Neuronal stem cell (in vitro differentiated cells): ENCODE measurements around the gene RNF180.
A peak's percentile ranks its signal among the peaks of the same experiment; 100 is the strongest.
"Not testable (repeated sequence)": the region's sequence is repeated elsewhere in the genome, so short reads cannot be mapped to it uniquely, and the experiment has no call there.

Experiments used
- DNase-seq: peaks from one replicate; pipeline ENCODE4 v3.0.0-alpha.2; 2013; ENCODE audit warnings: low spot score
- H2AFZ ChIP-seq: one replicate; pipeline ENCODE4 v1.6.1; 2013; ENCODE audit warnings: mild to moderate bottlenecking, low read length, inconsistent platforms
- H2AK5ac ChIP-seq: 2 replicates; pipeline ENCODE4 v1.6.1; 2013; ENCODE audit warnings: low read depth, mild to moderate bottlenecking, inconsistent platforms, low read length, moderate library complexity, mixed read lengths
- H2BK120ac ChIP-seq: 2 replicates; pipeline ENCODE4 v1.6.1; 2013; ENCODE audit warnings: low read depth, mild to moderate bottlenecking, inconsistent platforms, low read length, moderate library complexity, mixed read lengths
- H2BK12ac ChIP-seq: one replicate; pipeline ENCODE4 v1.6.1; 2013; ENCODE audit warnings: low read length, inconsistent platforms
- H2BK15ac ChIP-seq: 2 replicates; pipeline ENCODE4 v1.6.1; 2013; ENCODE audit warnings: mild to moderate bottlenecking, low read length, inconsistent platforms, mixed read lengths
- H2BK5ac ChIP-seq: one replicate; pipeline ENCODE4 v1.6.1; 2013; ENCODE audit warnings: inconsistent platforms, mild to moderate bottlenecking, low read length, moderate library complexity
- H3K14ac ChIP-seq: one replicate; pipeline ENCODE4 v1.6.1; 2013; ENCODE audit warnings: low read length, inconsistent platforms
- H3K18ac ChIP-seq: 2 replicates; pipeline ENCODE4 v1.6.1; 2013; ENCODE audit warnings: low read length, inconsistent platforms
- H3K23ac ChIP-seq: 2 replicates; pipeline ENCODE4 v1.6.1; 2013; ENCODE audit warnings: low read depth, mild to moderate bottlenecking, mixed read lengths, low read length, inconsistent platforms; ENCODE audit not compliant: poor library complexity
- H3K27ac ChIP-seq: replicated peaks from 3 replicates; pipeline ENCODE4 v1.5.1; 2013; ENCODE audit warnings: low read length, inconsistent platforms
- H3K27me3 ChIP-seq, 3 experiments: 2 replicates each; pipeline ENCODE4 v1.6.1; 2013; ENCODE audit warnings: low read length in 3 of 3, mild to moderate bottlenecking in 2 of 3, inconsistent platforms in 1 of 3, low read depth in 1 of 3, mixed read lengths in 1 of 3, moderate library complexity in 1 of 3; ENCODE audit not compliant: control insufficient read depth in 3 of 3, insufficient read depth in 3 of 3
- H3K36me3 ChIP-seq, 2 donors: replicated peaks in 1 of 2; 2 replicates each; pipeline ENCODE4 v1.6.1; 2013; ENCODE audit warnings: low read length in 2 of 2; ENCODE audit not compliant: control insufficient read depth in 2 of 2, insufficient read depth in 2 of 2
- H3K4ac ChIP-seq: 2 replicates; pipeline ENCODE4 v1.6.1; 2013; ENCODE audit warnings: inconsistent platforms, mild to moderate bottlenecking, low read length, moderate library complexity
- H3K4me1 ChIP-seq, 2 donors: 1 replicate in 1 of 2; 2 replicates in 1 of 2; pipeline ENCODE4 v1.6.1; 2013; ENCODE audit warnings: low read length in 2 of 2, low read depth in 1 of 2; ENCODE audit not compliant: control insufficient read depth in 2 of 2, insufficient read depth in 1 of 2
- H3K4me2 ChIP-seq: one replicate; pipeline ENCODE4 v1.6.1; 2013; ENCODE audit warnings: mild to moderate bottlenecking, low read length, inconsistent platforms; ENCODE audit not compliant: insufficient read depth, poor library complexity, severe bottlenecking
- H3K4me3 ChIP-seq, 2 donors: 2 replicates each; pipeline ENCODE4 v1.5.1; 2013; ENCODE audit warnings: low read length in 2 of 2, mild to moderate bottlenecking in 2 of 2, inconsistent platforms in 1 of 2, moderate library complexity in 1 of 2
- H3K79me1 ChIP-seq: one replicate; pipeline ENCODE4 v1.6.1; 2013; ENCODE audit warnings: low read depth, mild to moderate bottlenecking, inconsistent platforms, low read length, moderate library complexity
- H3K9ac ChIP-seq: one replicate; pipeline ENCODE4 v1.6.1; 2013; ENCODE audit warnings: mild to moderate bottlenecking, low read depth, low read length, inconsistent platforms; ENCODE audit not compliant: poor library complexity
- H3K9me3 ChIP-seq, 2 donors: replicated peaks in 1 of 2; 2 replicates each; pipeline versions ENCODE3 to v1.6.1; 2013; ENCODE audit warnings: low read length in 2 of 2, mild to moderate bottlenecking in 2 of 2, inconsistent platforms in 1 of 2, low read depth in 1 of 2, mixed read lengths in 1 of 2, moderate library complexity in 1 of 2; ENCODE audit not compliant: control insufficient read depth in 2 of 2, insufficient read depth in 1 of 2
- H4K8ac ChIP-seq: one replicate; pipeline ENCODE4 v1.6.1; 2013; ENCODE audit warnings: low read depth, mild to moderate bottlenecking, inconsistent platforms, low read length, moderate library complexity
- H4K91ac ChIP-seq: one replicate; pipeline ENCODE4 v1.6.1; 2013; ENCODE audit warnings: low read length, low read depth, mild to moderate bottlenecking, inconsistent platforms; ENCODE audit not compliant: poor library complexity
- WGBS, 2 donors: extraction: QIAGEN DNeasy Blood & Tissue Kit; methylation state at CpG; one replicate each; pipeline ENCODE4 v1.1.7; 2013; ENCODE audit warnings: missing lambda C conversion rate in 2 of 2, mixed read lengths in 1 of 2; ENCODE audit not compliant: insufficient read length in 2 of 2, insufficient replicate concordance in 1 of 2; ENCODE audit errors: extremely low coverage in 2 of 2; 5-methylcytosine and 5-hydroxymethylcytosine counted together

The RNF180 gene

GRCh38 chr5:64286381-64286780, 120.7 kb downstream of the RNF180 start:
- no peak overlapping the region for H3K4me3 ChIP-seq
- WGBS, 2 donors = no CpG with 5 or more reads among the region's 1 CpG

GRCh38 chr5:64288496-64288895, 122.9 kb downstream of the RNF180 start:
- H3K18ac ChIP-seq, H2AFZ ChIP-seq, H2BK15ac ChIP-seq: not testable (repeated sequence)

More at GRCh38 chr5:64286381-64286780, 120.7 kb downstream of the RNF180 start:
- Histone ChIP-seq H3K9me3 (no peaks in the 10 kb centered on the region), H3K14ac (no peak overlapping the region), H4K8ac (no peak overlapping the region), H3K9ac (no peak overlapping the region), H2AK5ac (no peak overlapping the region), H3K36me3 (no peaks in the 10 kb centered on the region), H2BK5ac (no peak overlapping the region), H2AFZ (no peak overlapping the region), H3K4me1 (peaks cover 0 to 2% of the 10 kb centered on the region in 2 donors), H3K18ac (no peak overlapping the region), H3K23ac (no peak overlapping the region), H2BK120ac (no peak overlapping the region), H3K79me1 (peaks cover 3% of the 10 kb centered on the region), H4K91ac (no peak overlapping the region), H3K4ac (no peak overlapping the region), H2BK12ac (no peak overlapping the region), H2BK15ac (no peak overlapping the region), H3K27ac (no peak overlapping the region), H3K27me3 (no peaks in the 10 kb centered on the region), H3K4me2 (no peak overlapping the region)
- DNase-seq = no peak

GRCh38 chr5:64292611-64293215, 127.1 kb downstream of the RNF180 start:
- Histone ChIP-seq H2AK5ac (no peak overlapping the region), H2BK5ac (no peak overlapping the region), H2AFZ (no peak overlapping the region), H2BK120ac (no peak overlapping the region), H3K4me2 (no peak overlapping the region), H3K36me3 (no peaks in the 10 kb centered on the region), H3K23ac (no peak overlapping the region), H2BK12ac (no peak overlapping the region), H4K91ac (no peak overlapping the region), H3K14ac (no peak overlapping the region), H3K4me1 (peaks cover 0 to 1% of the 10 kb centered on the region in 2 donors), H3K4ac (no peak overlapping the region), H4K8ac (no peak overlapping the region), H3K27ac (no peak overlapping the region), H3K4me3 (no peak overlapping the region), H3K9ac (no peak overlapping the region), H3K27me3 (no peaks in the 10 kb centered on the region), H3K18ac (peak overlapping the region; percentile 46), H2BK15ac (no peak overlapping the region), H3K9me3 (no peaks in the 10 kb centered on the region), H3K79me1 (no peaks in the 10 kb centered on the region)
- no peak for DNase-seq
- WGBS, 2 donors = no CpG with 5 or more reads among the region's 3 CpGs

More at GRCh38 chr5:64288496-64288895, 122.9 kb downstream of the RNF180 start:
- not testable (repeated sequence) for H2BK5ac ChIP-seq, H3K4me3 ChIP-seq, H3K9me3 ChIP-seq, H3K9ac ChIP-seq, H3K4ac ChIP-seq, H3K4me2 ChIP-seq, H4K8ac ChIP-seq, H3K4me1 ChIP-seq, H2BK120ac ChIP-seq, H3K27ac ChIP-seq, H2AK5ac ChIP-seq, H2BK12ac ChIP-seq, H3K23ac ChIP-seq, H3K79me1 ChIP-seq, DNase-seq, H3K36me3 ChIP-seq, H3K14ac ChIP-seq, H4K91ac ChIP-seq, H3K27me3 ChIP-seq
- WGBS, 2 donors = no CpG with 5 or more reads among the region's 2 CpGs

DNA sequence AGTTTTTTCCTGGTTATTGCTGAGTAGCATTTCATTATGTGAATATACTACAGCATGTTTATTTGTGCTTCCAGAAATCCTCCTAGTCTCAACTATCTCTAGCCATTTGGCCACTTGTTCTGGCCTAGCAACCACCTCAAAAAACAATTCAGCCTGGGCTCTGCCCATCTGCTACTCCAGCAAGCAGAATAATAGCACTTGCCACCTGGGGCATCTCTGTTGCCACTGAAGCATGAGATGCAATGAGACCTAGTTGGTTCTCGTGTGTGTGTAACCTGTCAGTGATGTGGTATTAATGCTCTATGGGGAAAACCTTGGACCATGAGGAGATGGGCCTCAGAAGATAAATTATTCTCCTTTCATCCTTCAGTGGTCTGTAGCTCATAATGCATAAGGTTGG, 129.5 kb downstream of the RNF180 start:
- no peak for DNase-seq
- no peak overlapping the region for H3K4me2 ChIP-seq
- no peaks in the 10 kb centered on the region for H3K79me1 ChIP-seq
- no peak overlapping the region for H3K4me3 ChIP-seq
- peaks cover 0 to 1% of the 10 kb centered on the region in 2 donors for H3K4me1 ChIP-seq
- H3K18ac ChIP-seq = no peak overlapping the region
- no peak overlapping the region for H2AK5ac ChIP-seq
- H3K9me3 ChIP-seq = no peaks in the 10 kb centered on the region
- H3K36me3 ChIP-seq = no peaks in the 10 kb centered on the region
- no peak overlapping the region for H3K4ac ChIP-seq
- no peak overlapping the region for H2AFZ ChIP-seq
- H2BK15ac ChIP-seq = no peak overlapping the region
- H3K23ac ChIP-seq = no peak overlapping the region
- no CpG with 5 or more reads among the region's 1 CpG for WGBS, 2 donors
- no peak overlapping the region for H4K8ac ChIP-seq
- no peak overlapping the region for H2BK120ac ChIP-seq
- H2BK5ac ChIP-seq = no peak overlapping the region
- no peak overlapping the region for H3K9ac ChIP-seq
- H3K27me3 ChIP-seq = no peaks in the 10 kb centered on the region
- no peak overlapping the region for H3K27ac ChIP-seq
- no peak overlapping the region for H4K91ac ChIP-seq
- no peak overlapping the region for H3K14ac ChIP-seq
- H2BK12ac ChIP-seq = no peak overlapping the region
